NCI-H2227 (cell line): ENCODE data around the gene TTPAL.
A peak's percentile ranks its signal among the peaks of the same experiment; 100 is the strongest.

ENCODE experiments used
- DNase-seq: peaks from one replicate; lab custom pipeline; 2025; ENCODE audit not compliant: unreplicated experiment; lab: John Stamatoyannopoulos, UW

The TTPAL gene

GRCh38 chr20:44495802-44496481 lies 20.3 kb downstream of the TTPAL start:
- DNase-seq = no peak

- no peak for DNase-seq
Observed at GRCh38 chr20:44496976-44497375, 21.3 kb downstream of the TTPAL start.

DNA sequence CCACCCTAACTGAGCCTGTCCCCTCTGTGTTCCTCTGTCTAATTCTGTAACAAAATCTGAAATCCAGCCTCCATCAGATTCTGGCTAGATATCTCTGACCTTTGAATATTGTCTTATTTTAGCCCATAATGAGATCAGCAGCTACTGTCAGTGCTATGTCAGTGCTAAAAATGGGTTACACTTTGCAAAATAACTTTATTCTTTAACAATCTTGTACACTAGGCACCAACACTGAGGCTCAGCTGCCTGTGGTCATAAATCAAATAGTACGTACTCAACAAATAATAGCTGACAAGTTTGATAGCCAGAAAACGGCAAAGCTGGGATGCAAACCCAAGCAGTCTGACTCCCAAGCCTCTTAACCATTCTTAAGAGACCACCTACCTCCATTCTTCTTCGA lies 22.1 kb downstream of the TTPAL start:
- DNase-seq = no peak

DNA sequence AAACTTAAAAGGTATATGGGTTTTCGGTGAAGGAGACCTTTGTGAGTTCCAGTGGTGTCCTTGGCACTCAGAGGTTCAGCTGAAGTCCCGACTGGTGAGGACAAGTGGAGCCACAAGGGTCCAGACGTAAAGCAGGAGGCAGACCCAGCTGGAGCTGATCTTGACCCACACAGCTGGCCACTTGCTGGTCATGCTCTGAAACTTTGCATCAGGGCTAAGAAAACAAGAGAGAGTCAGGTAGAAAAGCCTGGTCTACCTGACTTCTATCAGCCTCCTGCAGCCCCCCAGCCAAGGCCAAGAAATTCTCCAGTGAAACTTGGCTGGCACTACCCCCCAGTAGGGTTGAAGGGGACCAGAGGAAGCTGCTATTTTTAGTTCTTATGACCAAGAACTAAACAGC lies 24.5 kb downstream of the TTPAL start:
- no peak for DNase-seq

- DNase-seq = no peak
Observed at GRCh38 chr20:44501448-44501847, 25.8 kb downstream of the TTPAL start.

DNA sequence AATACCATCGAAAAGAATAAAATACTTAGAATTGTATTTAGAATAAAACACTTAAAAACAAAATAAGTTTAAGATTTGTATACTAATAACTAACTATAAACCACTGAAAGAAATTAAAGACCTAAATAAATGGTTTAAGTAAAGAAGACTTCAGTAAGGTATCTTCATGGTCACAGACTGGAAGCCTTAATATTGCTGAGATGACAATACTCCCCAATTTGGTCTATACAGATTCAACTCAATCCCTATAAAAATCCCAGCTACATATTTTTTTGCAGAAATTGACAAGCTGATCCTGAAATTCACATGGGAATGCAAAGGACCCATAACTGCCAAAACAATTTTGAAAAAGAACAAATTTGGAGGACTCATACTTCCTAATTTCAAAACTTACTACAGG lies 27.3 kb downstream of the TTPAL start:
- DNase-seq = no peak

DNA sequence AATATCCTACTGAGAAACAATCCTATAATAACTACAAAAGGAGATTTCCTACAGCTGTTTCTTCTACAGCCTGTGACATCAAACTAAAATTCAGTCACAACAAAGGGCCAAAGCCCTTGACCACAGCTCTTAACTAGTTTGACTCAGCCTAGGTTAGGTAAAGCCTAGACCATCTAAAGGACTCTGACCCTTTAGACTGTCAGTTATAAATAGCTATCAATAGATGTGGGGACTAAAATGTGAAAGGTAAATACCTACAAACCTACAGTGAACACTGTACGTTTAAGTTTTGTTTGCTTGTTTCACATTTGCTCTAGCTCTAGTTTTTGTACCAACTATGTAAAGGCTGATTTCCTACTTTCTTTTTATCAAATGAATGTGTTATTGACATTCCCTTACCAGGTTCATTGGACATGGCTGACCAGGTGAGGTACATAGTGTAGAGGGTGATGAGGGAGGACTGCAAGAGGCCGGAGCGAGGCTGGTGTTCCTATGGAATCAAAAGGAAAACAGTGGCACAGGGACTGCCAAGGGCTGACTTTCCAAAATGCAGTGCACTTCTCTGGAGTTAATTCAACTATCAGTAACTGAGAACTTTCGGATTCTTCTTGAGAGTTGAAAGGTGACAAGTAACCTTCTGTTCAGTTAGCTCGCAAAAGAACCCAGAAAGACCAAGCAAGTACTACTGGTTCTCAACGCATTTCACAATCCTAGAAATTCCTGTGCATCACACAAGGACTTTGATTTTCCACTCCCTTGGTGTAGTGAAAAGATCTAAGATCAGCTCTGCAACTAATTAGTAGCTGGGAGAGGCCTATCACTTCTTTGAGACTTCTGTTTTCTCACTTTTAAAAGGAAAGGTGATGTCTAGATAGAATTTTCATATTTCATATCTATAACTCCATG lies 29.0 kb downstream of the TTPAL start:
- no peak for DNase-seq

DNA sequence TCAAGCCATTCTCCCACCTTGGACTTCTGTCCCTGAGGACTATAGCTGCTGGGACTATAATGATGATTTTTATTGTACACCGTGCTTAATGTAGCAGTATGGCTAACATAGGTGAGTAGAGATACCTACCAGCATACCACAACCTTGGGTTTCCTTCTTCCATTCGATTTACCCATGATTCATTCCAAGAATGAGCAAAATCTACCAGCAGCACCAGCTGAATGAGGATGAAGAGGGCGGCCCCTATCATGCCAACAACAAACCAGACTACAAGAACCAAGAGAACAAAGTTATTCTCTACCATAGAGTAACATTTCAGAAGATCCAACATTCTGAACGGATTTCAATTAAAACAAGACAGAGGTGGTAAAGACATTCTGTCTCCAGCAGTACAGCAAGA lies 34.1 kb downstream of the TTPAL start:
- no peak for DNase-seq

DNA sequence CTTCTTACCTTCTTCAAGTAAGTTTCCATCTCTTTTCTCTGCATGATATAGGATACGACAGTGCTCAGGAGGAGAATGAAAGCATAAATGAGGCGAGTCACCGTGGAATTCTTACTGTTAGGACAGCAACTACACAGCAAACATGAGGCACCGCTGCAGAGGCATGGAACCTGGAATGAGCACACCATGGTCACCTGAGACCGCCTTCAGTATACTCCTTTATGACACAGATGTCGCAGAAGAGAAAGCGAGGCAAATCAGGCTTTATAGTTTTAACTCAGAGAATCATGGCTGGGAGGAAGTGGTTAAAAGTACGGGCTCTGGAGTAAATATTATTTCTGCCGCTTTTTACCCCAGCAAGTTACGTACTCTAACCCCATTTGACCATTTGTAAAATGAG lies 38.2 kb downstream of the TTPAL start:
- DNase-seq = no peak

- DNase-seq = no peak
Observed at GRCh38 chr20:44516491-44516890, 40.8 kb downstream of the TTPAL start.

DNA sequence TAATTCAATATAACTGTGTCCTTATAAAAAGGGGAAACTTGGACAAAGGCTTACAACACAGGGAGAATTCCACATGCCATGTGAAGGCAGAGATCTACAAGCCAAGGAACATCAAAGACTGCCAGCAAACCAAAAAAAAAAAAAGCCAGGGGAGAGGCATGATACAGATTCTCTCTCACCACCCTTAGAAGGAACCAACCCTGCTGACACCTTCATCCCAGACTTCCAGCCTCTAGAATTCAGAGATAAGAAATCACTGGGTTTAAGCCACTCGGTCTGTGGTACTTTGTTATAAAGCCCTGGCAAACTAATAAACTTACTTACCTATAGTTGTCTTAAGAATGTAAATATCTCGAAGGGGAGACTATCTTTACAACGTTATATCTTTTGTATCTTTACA lies 41.8 kb downstream of the TTPAL start:
- no peak for DNase-seq

DNA sequence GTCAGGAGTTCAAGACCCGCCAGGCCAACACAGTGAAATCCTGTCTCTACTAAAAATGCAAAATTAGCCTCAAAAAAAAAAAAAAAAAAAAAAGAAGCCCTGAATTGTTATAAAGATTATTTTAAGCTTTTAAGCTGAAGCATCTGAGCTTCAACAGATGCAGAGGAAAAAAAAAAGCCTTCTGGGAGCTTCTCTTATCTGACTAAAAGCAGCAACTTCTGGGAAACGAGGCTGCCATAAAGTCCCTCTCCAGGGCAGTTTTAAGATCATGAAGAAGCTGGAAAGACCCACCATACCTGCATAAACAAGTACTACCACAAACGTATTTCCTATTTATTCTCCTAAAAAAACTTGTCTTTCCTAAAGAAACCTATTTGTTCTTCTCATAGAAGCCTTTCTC lies 42.6 kb downstream of the TTPAL start:
- no peak for DNase-seq

DNA sequence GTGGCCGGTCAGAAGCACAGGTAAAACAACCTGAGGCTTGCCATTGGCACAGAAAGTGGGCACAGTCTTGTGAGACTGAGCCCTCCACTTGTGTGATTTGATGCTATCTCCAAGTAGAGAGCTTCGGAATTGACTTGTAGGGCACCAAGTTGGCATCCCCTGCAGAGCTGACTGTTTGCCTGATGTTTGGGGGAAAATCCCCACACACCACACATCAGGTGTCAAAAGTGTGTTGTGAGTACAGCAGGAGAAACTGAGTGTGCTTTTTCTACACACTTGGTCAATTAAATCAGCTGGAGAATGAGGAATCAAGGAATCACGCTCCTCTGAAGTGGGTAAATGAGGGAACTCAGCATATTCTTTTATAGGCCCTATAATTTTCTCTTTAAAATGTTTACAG lies 45.2 kb downstream of the TTPAL start:
- DNase-seq = no peak

- peak; percentile 96 for DNase-seq
Observed at GRCh38 chr20:44521484-44522481, 46.1 kb downstream of the TTPAL start, which contains the start of gene SERINC3. SERINC3 (minus strand) TSS chr20:44522070; CDS start chr20:44521951, 119 bp downstream.

DNA sequence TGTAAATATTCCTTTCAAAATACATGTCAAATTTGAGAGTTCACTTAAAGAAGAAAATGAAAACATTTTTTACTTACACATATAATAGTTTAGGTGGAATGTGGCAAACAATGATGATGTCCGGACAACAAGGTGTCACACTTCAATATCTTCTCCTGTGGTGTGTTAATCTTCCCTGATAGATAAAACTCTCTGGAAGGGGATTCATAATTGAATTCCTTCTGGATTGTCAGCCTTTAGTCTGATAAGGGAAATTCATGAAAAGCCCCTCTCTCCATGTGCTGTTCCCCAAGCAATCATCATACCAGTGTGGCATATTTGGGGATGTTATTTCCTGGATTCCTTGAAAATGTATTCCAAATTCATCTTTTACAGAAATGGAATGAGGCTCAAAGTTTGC lies 47.2 kb downstream of the TTPAL start:
- no peak for DNase-seq

- no peak for DNase-seq
Observed at GRCh38 chr20:44523746-44524145, 48.1 kb downstream of the TTPAL start.

- DNase-seq = no peak
Observed at GRCh38 chr20:44526129-44526528, 50.5 kb downstream of the TTPAL start.

GRCh38 chr20:44527716-44528199 lies 52.1 kb downstream of the TTPAL start:
- DNase-seq = no peak

GRCh38 chr20:44528309-44528708 lies 52.6 kb downstream of the TTPAL start:
- no peak for DNase-seq

GRCh38 chr20:44532259-44532980 lies 56.7 kb downstream of the TTPAL start:
- no peak for DNase-seq
